NCI-H1105 (cell line): ENCODE measurements around the gene WWOX.

ENCODE experiments used
- DNase-seq: peaks from one replicate; lab custom pipeline; 2025; lab: John Stamatoyannopoulos, UW

Gene WWOX

GRCh38 chr16:78623796-78624195 lies 524.3 kb downstream of the WWOX start:
- no peak for DNase-seq

GRCh38 chr16:78624366-78624765 lies 524.9 kb downstream of the WWOX start:
- DNase-seq, result no peak

- DNase-seq, result no peak
Observed at GRCh38 chr16:78628461-78629045, 529.1 kb downstream of the WWOX start.

GRCh38 chr16:78629173-78629572 lies 529.7 kb downstream of the WWOX start:
- no peak for DNase-seq

- DNase-seq, result no peak
Observed at GRCh38 chr16:78630102-78630501, 530.6 kb downstream of the WWOX start.

GRCh38 chr16:78633551-78633950 lies 534.1 kb downstream of the WWOX start:
- DNase-seq, result no peak

GRCh38 chr16:78635807-78636206 lies 536.4 kb downstream of the WWOX start:
- no peak for DNase-seq

- peak; percentile 48 for DNase-seq
Observed at GRCh38 chr16:78638371-78638770, 538.9 kb downstream of the WWOX start.

GRCh38 chr16:78639775-78640174 lies 540.3 kb downstream of the WWOX start:
- DNase-seq, result no peak

- DNase-seq, result no peak
Observed at GRCh38 chr16:78640886-78641285, 541.4 kb downstream of the WWOX start.

- DNase-seq, result no peak
Observed at GRCh38 chr16:78641433-78641832, 542.0 kb downstream of the WWOX start.

- DNase-seq, result no peak
Observed at GRCh38 chr16:78642621-78643285, 543.3 kb downstream of the WWOX start.

- no peak for DNase-seq
Observed at GRCh38 chr16:78645657-78646056, 546.2 kb downstream of the WWOX start.

GRCh38 chr16:78647019-78647418 lies 547.6 kb downstream of the WWOX start:
- DNase-seq, result no peak

GRCh38 chr16:78647491-78647890 lies 548.0 kb downstream of the WWOX start:
- no peak for DNase-seq

GRCh38 chr16:78648517-78648916 lies 549.1 kb downstream of the WWOX start:
- DNase-seq, result no peak

- no peak for DNase-seq
Observed at GRCh38 chr16:78650339-78651074, 551.1 kb downstream of the WWOX start.

- DNase-seq, result no peak
Observed at GRCh38 chr16:78654929-78655328, 555.5 kb downstream of the WWOX start.

GRCh38 chr16:78655331-78656113 lies 556.1 kb downstream of the WWOX start:
- peak; percentile 8 for DNase-seq

GRCh38 chr16:78656887-78657286 lies 557.4 kb downstream of the WWOX start:
- no peak for DNase-seq

GRCh38 chr16:78659216-78659615 lies 559.8 kb downstream of the WWOX start:
- DNase-seq, result no peak

- DNase-seq, result peak; percentile 59
Observed at GRCh38 chr16:78659668-78660217, 560.3 kb downstream of the WWOX start.
